ENCODE results near the gene ARHGAP25.

DNA sequence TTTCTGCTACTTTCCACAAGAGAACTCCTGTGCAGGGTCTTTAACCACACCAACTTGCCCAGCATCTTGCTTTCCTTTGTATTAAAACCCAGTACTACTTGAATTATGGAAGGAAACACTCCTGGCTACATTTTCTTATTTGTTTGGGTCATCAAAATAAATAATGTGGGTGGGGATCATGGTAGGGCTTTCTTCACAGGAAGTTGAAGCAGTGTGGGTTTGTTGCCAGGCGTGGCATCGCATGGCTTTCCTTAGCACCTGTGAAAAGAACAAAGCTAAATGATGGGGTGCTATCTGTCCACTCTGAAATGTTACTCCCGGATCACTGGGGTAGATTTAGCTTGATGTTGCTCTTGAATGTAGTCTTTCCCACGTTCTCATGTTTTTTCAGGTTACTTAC lies 18.7 kb downstream of the ARHGAP25 start:
- TF ChIP-seq POLR2A (IDR thresholded peaks at IDR 0.05) = no peak
- TF ChIP-seq, protein P1, sequence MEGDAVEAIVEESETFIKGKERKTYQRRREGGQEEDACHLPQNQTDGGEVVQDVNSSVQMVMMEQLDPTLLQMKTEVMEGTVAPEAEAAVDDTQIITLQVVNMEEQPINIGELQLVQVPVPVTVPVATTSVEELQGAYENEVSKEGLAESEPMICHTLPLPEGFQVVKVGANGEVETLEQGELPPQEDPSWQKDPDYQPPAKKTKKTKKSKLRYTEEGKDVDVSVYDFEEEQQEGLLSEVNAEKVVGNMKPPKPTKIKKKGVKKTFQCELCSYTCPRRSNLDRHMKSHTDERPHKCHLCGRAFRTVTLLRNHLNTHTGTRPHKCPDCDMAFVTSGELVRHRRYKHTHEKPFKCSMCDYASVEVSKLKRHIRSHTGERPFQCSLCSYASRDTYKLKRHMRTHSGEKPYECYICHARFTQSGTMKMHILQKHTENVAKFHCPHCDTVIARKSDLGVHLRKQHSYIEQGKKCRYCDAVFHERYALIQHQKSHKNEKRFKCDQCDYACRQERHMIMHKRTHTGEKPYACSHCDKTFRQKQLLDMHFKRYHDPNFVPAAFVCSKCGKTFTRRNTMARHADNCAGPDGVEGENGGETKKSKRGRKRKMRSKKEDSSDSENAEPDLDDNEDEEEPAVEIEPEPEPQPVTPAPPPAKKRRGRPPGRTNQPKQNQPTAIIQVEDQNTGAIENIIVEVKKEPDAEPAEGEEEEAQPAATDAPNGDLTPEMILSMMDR (IDR thresholded peaks at IDR 0.05) = no peak

All from thyroid gland (tissue), 4 donors.